ENCODE data around the gene TFAP2B. TPM values are rescaled to one million over a fixed set of nuclear protein-coding genes. Genes with fewer than 3 reads are reported as not detected.

TFAP2B gene
- total RNA-seq, 2 experiments from 2014 or later, result not detected

- no peaks in the 10 kb centered on the region for H3K36me3 Mint-ChIP-seq (ENCODE audit: low read depth)
- no peak overlapping the region for H3K4me3 Mint-ChIP-seq
Measured at GRCh38 chr6:50887112-50887511, 68.4 kb downstream of the TFAP2B start.

GRCh38 chr6:50889497-50889896, 70.8 kb downstream of the TFAP2B start:
- CTCF ChIA-PET, result no interaction called here

More at GRCh38 chr6:50887112-50887511, 68.4 kb downstream of the TFAP2B start:
- Mint-ChIP-seq H3K9me3 (no peaks in the 10 kb centered on the region), H3K27me3 (no peaks in the 10 kb centered on the region), H3K27ac (no peak overlapping the region), H3K4me1 (ENCODE audit: low read depth) (no peaks in the 10 kb centered on the region)
- ATAC-seq (ENCODE audit: poor library complexity) (no peak), DNase-seq (no peak)
- Histone ChIP-seq H3K27me3 (ENCODE audit: control insufficient read depth in 1 of 2, insufficient read depth in 2 of 2, low read length in 2 of 2) (no peaks in the 10 kb centered on the region), H3K36me3 (ENCODE audit: insufficient read depth, low read length) (no peaks in the 10 kb centered on the region), H3K9me3 (ENCODE audit: control insufficient read depth in 1 of 2, insufficient read depth in 1 of 2, low read length in 2 of 2) (no peaks in the 10 kb centered on the region), H3K4me1 (ENCODE audit: insufficient read depth, low read length) (no peaks in the 10 kb centered on the region), H3K27ac (ENCODE audit: low read depth in 1 of 2, low read length in 2 of 2) (no peak overlapping the region), H3K4me3 (ENCODE audit: low read length) (no peak overlapping the region)
- CTCF ChIA-PET, result no interaction called here
- POLR2A ChIA-PET, result no interaction called here
- intact Hi-C loops (cut with DNase I, micrococcal nuclease), result no loop called here
- no peak for TF ChIP-seq CTCF (IDR thresholded peaks at IDR 0.05)

GRCh38 chr6:50889935-50890334, 71.3 kb downstream of the TFAP2B start:
- POLR2A ChIA-PET, result no interaction called here
- CTCF ChIA-PET, result no interaction called here
- no peaks in the 10 kb centered on the region for H3K36me3 ChIP-seq (ENCODE audit: insufficient read depth, low read length)

More at GRCh38 chr6:50889497-50889896, 70.8 kb downstream of the TFAP2B start:
- no peak overlapping the region for H3K27ac ChIP-seq (ENCODE audit: low read depth in 1 of 2, low read length in 2 of 2)
- Mint-ChIP-seq H3K27ac (no peak overlapping the region), H3K36me3 (ENCODE audit: low read depth) (no peaks in the 10 kb centered on the region), H3K4me1 (ENCODE audit: low read depth) (no peaks in the 10 kb centered on the region), H3K9me3 (no peaks in the 10 kb centered on the region), H3K4me3 (no peak overlapping the region), H3K27me3 (no peaks in the 10 kb centered on the region)
- no peaks in the 10 kb centered on the region for H3K27me3 ChIP-seq (ENCODE audit: control insufficient read depth in 1 of 2, insufficient read depth in 2 of 2, low read length in 2 of 2)
- H3K36me3 ChIP-seq (ENCODE audit: insufficient read depth, low read length), result no peaks in the 10 kb centered on the region
- no peak for DNase-seq
- no peak overlapping the region for H3K4me3 ChIP-seq (ENCODE audit: low read length)
- no peak for TF ChIP-seq CTCF (IDR thresholded peaks at IDR 0.05)
- intact Hi-C loops (cut with DNase I, micrococcal nuclease), result no loop called here
- POLR2A ChIA-PET, result no interaction called here
- H3K4me1 ChIP-seq (ENCODE audit: insufficient read depth, low read length), result no peaks in the 10 kb centered on the region
- no peaks in the 10 kb centered on the region for H3K9me3 ChIP-seq (ENCODE audit: control insufficient read depth in 1 of 2, insufficient read depth in 1 of 2, low read length in 2 of 2)
- no peak for ATAC-seq (ENCODE audit: poor library complexity)

More at GRCh38 chr6:50889935-50890334, 71.3 kb downstream of the TFAP2B start:
- Mint-ChIP-seq H3K27ac (no peak overlapping the region), H3K4me1 (ENCODE audit: low read depth) (no peaks in the 10 kb centered on the region), H3K36me3 (ENCODE audit: low read depth) (no peaks in the 10 kb centered on the region), H3K4me3 (no peak overlapping the region), H3K27me3 (no peaks in the 10 kb centered on the region), H3K9me3 (no peaks in the 10 kb centered on the region)
- ATAC-seq (ENCODE audit: poor library complexity) (no peak), DNase-seq (no peak)
- no peak overlapping the region for H3K27ac ChIP-seq (ENCODE audit: low read depth in 1 of 2, low read length in 2 of 2)
- intact Hi-C loops (cut with DNase I, micrococcal nuclease), result no loop called here
- no peaks in the 10 kb centered on the region for H3K27me3 ChIP-seq (ENCODE audit: control insufficient read depth in 1 of 2, insufficient read depth in 2 of 2, low read length in 2 of 2)
- H3K4me1 ChIP-seq (ENCODE audit: insufficient read depth, low read length), result no peaks in the 10 kb centered on the region
- no peaks in the 10 kb centered on the region for H3K9me3 ChIP-seq (ENCODE audit: control insufficient read depth in 1 of 2, insufficient read depth in 1 of 2, low read length in 2 of 2)
- no peak overlapping the region for H3K4me3 ChIP-seq (ENCODE audit: low read length)
- TF ChIP-seq CTCF (IDR thresholded peaks at IDR 0.05), result no peak
